Stimulated activated CD4-positive, alpha-beta T cell treated with anti-CD3 and anti-CD28 coated beads, TNF-alpha, amount 100 ng/mL, for 1 hour (primary cell): ENCODE results near the gene LEMD1.
"Not testable (repeated sequence)": the region's sequence is repeated elsewhere in the genome, so short reads cannot be mapped to it uniquely, and the experiment has no call there.

Experiments used
- DNase-seq, 3 donors: peaks; one replicate each; pipeline ENCODE4 v3.0.0-alpha.2; 2020; ENCODE audit warnings: low read depth in 3 of 3, low spot score in 1 of 3

Gene LEMD1

DNA sequence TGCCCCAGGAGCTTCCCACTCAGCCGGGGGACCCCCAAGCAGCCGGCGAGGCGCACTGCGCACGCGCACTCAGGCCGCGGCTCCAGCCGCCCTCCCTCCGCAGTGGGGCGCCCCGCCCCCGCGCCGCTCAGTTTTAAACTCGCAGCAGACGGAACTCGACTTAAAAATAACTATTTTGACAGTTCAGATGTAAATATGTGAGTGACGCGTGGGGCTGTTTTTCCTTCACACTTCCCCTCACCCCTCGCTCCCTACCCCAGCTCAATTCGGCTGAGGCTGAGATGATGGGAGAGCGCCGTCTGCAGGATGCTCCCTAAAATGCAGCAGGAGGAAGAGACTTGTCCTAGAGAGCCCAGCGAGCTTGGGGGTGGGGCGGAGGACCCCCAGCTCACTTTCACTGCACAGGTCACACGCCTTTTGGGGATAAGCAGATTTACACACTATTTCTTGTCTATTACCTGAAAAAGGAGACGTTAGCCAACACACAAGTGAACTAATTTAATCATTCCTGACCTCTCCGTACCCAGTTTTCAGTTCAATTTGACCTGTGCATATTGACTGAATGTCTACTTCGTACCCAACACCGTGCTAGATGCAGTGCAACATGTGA, 8.9 kb upstream of the LEMD1 start:
- peak in 1 of 3 donors; percentile 45 for DNase-seq

- DNase-seq, result no peak
Measured at GRCh38 chr1:205429762-205430695, 8.2 kb upstream of the LEMD1 start.

GRCh38 chr1:205424901-205425600, 3.2 kb upstream of the LEMD1 start:
- no peak for DNase-seq

DNA sequence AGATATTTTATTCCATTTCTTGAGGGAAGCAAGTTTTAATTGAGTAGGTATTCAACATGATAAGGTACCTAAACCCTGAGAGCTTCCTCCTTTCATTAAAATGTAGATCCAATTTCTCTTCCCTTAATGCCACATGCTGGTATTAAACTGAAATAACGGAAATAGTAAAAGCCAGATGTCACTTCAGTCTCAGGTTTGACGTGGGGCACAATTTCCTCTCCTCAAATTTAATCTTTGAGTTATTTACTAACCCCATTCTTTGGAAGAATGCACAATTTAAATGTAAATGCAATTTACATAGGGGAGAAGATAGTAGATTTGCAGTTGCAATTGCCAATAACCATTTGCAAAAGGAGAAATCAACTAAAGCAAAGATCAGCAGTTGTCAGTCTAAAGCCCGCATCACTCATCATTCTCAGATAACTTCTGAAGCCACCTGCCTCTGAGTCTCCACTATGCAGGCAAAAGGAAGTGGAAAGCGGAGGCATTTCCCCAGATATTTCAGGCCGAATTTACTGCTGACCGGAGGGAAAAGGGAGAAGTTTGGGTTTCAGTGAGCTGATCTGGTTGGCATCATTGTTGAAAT, 2.1 kb upstream of the LEMD1 start:
- DNase-seq, result no peak

DNA sequence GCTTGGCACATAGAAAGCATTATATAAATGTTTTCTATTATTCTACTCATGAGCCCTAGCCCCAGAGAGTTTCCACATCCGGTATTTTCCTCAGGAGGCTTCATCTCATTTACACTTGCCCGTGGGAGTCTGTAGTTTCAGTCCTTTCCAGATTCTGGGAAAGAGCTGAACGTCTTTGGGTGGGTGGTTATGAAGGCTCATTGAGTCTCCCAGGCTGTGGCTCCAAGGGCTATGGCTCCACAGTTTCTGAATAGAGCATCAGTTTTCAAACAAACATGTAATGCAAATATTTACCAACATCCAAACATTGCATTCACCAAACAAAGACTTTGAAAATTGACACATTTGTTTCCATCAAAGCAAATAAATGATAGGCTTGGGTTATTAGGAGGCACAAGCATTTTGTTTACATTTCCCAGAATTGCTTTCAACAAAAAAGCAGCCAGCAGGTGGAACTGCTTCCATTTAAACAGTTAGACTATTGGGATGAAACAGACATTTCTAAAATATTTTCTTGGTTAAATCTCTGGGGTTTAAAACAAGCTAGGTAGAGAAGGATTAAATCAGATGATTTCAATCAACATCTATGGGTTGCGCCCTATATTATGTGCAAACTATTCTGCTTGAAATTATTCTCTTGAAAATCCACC, 1.3 kb upstream of the LEMD1 start:
- DNase-seq, result no peak

GRCh38 chr1:205420938-205421337, 918 bp downstream of the LEMD1 start:
- DNase-seq, result no peak

DNA sequence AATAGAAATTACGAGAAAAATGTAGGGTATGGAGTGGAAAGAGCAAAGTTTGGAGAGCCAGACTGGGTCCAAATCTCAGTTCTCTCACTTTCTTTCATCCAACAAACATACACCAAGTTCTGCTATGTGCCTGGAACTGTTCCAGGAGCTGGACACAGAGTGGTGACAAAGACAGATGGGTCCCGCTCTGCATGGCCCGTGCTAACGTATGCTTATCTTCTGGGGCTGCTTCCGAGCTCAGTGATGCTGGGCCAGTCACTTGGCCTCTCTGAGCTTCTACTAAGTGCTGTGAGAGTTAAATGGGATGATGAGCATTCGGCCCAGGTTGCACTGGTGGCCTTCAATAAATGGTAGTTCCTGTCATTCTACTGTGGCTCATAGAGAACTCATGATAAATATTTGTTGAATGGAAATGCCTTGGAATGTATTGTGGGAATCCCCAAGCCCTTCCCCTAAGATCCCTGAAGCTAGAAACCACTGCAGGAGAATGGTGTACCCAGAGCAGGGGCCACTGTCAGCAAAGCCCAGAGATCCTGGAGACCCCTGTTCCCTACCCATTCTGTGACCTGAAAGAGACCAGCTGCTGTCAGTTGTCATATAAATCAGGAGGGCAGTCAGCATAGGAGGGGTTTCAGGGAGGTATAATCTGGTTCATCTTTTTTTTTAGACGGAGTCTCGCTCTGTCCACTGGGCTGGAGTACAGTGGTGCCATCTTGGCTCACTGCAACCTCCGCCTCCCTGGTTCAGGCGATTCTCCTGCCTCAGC, 3.8 kb downstream of the LEMD1 start:
- no peak for DNase-seq

GRCh38 chr1:205416322-205416721, 5.5 kb downstream of the LEMD1 start:
- DNase-seq, result no peak

DNA sequence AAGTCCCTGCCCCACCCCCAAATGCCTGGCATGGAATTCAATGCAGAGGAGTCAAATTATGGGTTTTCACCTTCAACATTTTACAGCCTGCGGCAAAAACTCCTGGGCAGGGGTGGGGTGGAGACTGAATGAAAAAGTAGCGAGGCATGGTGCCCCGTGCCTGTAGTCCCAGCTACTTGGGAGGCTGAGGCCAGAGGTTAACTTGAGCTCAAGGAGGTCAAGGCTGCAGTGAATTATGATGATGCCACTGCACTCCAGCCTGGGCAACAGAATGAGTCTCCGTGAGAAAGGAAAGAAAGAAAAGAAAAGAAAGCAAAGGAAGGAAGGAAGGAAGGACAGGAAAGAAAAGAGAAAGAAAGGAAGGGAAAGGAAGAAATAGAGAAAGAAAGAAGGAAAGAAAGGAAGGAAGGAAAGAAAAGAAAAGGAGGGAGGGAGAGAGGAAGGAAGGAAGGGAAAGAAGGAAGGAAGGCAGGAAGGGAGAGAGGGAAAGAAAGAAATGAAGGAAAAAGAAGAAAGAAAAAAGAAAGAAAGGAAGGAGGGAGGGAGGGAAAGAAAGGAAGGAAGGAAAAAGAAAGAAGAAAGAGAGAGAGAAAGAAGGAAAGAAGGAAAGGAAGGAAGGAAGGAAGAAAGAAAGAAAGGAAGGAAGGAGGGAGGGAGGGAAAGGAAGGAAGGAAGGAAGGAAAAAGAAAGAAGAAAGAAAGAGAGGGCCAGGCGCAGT, 11.1 kb downstream of the LEMD1 start:
- no peak for DNase-seq

DNA sequence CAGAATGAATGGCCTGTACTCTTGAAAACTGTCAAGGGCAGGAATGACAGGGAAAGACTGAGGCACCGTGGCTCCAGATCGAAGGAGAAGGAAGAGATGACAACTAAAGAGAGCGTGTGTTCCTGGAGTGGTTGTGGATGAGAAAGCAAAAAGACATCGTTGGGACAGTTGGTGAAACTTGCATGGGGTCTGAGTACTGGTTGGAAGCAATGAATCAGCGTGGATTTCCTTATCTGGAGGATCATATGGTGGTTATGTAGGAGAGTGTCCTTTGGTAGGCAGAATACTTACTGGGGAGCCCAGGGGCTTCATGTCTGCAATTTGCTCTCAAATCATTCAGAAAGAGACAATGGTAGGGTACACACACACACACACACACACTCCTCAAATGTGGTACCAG, 13.9 kb downstream of the LEMD1 start:
- DNase-seq, result no peak

DNA sequence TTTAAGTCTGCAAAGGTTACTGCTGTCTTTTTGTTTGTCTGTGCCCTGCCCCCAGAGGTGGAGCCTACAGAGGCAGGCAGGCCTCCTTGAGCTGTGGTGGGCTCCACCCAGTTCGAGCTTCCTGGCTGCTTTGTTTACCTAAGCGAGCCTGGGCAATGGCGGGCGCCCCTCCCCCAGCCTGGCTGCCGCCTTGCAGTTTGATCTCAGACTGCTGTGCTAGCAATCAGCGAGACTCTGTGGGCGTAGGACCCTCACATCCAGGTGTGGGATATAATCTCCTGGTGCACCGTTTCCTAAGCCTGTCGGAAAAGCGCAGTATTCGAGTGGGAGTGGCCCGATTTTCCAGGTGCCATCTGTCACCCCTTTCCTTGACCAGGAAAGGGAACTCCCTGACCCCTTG, 15.6 kb downstream of the LEMD1 start:
- not testable (repeated sequence) for DNase-seq

GRCh38 chr1:205404484-205404883, 17.4 kb downstream of the LEMD1 start:
- DNase-seq, result not testable (repeated sequence)

- DNase-seq, result no peak
Measured at GRCh38 chr1:205398586-205398985, 23.3 kb downstream of the LEMD1 start.

GRCh38 chr1:205396967-205397616, 24.8 kb downstream of the LEMD1 start:
- DNase-seq, result no peak

GRCh38 chr1:205395616-205396015, 26.2 kb downstream of the LEMD1 start:
- DNase-seq, result no peak

DNA sequence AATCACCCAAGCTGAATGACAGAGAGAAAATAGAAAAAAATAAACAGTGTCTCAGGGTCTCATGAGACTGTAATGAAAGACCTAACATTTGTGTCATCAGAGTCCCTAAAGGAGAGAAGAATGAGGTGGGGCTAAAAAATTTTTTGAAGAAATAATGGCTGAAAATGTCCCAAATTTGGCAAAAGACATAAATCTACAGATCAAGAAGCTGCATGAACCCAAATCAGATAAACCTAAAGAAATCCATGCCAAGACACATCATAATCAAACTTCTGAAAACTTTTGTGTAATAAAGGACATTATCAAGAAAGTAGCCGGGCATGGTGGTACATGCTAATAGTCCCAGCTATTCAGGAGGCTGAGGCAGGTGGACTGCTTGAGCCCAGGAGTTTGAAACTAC, 29.2 kb downstream of the LEMD1 start:
- no peak for DNase-seq

- DNase-seq, result no peak
Measured at GRCh38 chr1:205391386-205391785, 30.5 kb downstream of the LEMD1 start.

DNA sequence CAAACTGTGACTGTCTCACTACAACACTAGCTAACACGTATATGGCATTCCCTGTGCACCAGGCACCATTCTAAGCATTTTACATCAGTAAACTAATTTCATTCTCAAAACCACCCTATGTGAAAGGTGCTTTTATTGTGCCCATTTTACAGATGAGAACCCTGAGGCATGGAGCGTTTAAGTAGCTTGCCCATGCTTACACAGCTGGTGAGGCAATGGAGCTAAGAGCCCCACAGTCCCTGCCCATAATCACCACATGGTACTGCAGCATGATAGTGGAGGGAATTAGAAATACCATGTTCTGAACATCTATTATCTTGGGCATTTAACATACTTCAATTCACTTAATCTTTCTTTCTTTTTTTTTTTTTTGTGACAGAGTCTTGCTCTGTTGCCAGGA, 34.0 kb downstream of the LEMD1 start:
- DNase-seq, result no peak

- DNase-seq, result not testable (repeated sequence)
Measured at GRCh38 chr1:205382990-205383389, 38.9 kb downstream of the LEMD1 start.
